Parathyroid adenoma (tissue), 2 donors: ENCODE results near the gene SPAG16.

Source experiments
- H2AFZ ChIP-seq: fragments of 300-600 bp; sonication (generic); one replicate; pipeline ENCODE4 v1.7.0; 2017; ENCODE audit warnings: antibody characterized with exemption, mild to moderate bottlenecking
- H3K27ac ChIP-seq: fragments of 300-600 bp; sonication (generic); one replicate; pipeline ENCODE4 v1.7.0; 2017
- H3K27me3 ChIP-seq: fragments of 300-600 bp; sonication (generic); one replicate; pipeline ENCODE4 v1.7.0; 2017; ENCODE audit warnings: low read length; ENCODE audit not compliant: control insufficient read depth, insufficient read depth
- H3K36me3 ChIP-seq: fragments of 300-600 bp; sonication (generic); one replicate; pipeline ENCODE4 v1.7.0; 2017; ENCODE audit warnings: low read length; ENCODE audit not compliant: control insufficient read depth, insufficient read depth
- H3K4me1 ChIP-seq: fragments of 300-600 bp; sonication (generic); one replicate; pipeline ENCODE4 v1.7.0; 2017; ENCODE audit warnings: control low read depth
- H3K4me2 ChIP-seq: fragments of 300-600 bp; sonication (generic); one replicate; pipeline ENCODE4 v1.7.0; 2017; ENCODE audit warnings: low read length
- H3K4me3 ChIP-seq: fragments of 300-600 bp; sonication (generic); one replicate; pipeline ENCODE4 v1.7.0; 2017; ENCODE audit warnings: low read depth, low read length
- H3K79me2 ChIP-seq: fragments of 300-600 bp; sonication (generic); one replicate; pipeline ENCODE4 v1.7.0; 2017; ENCODE audit warnings: control low read depth
- H3K9ac ChIP-seq: fragments of 300-600 bp; sonication (generic); one replicate; pipeline ENCODE4 v1.7.0; 2017; ENCODE audit warnings: mild to moderate bottlenecking
- H3K9me3 ChIP-seq: fragments of 300-600 bp; sonication (generic); one replicate; pipeline ENCODE4 v1.7.0; 2017; ENCODE audit warnings: low read length; ENCODE audit not compliant: control insufficient read depth
- TF ChIP-seq, protein P1 (sequence below): fragments of 300-600 bp; sonication (generic); IDR thresholded peaks from one replicate; pipeline ENCODE4 v1.7.0; 2017; ENCODE audit warnings: antibody characterized with exemption, mild to moderate bottlenecking
- donor health status: primary hyperparathyroidism.

SPAG16 gene

DNA sequence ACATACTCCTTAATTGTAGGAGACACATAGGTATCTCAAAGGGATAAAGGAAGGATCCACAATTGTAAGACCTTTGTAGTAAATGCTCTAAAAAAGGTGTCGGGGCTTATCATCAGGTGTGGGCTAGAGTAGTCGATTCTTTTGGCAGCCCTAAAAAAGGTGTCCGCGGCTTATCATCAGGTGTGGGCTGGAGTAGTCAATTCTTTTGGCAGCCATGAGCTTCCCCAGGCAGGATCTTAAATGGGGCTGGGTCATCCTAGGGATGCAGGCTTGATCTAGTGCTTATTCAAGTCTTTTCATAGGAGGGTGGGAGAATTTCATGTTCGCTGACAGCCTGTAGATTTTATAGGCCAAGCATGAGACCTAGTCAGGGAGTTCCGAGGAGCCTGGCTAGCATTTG lies 720.2 kb downstream of the SPAG16 start:
- Histone ChIP-seq H3K9ac (no peak overlapping the region), H3K4me3 (no peak overlapping the region), H3K27ac (no peak overlapping the region), H3K27me3 (no peaks in the 10 kb centered on the region), H3K4me1 (no peaks in the 10 kb centered on the region), H2AFZ (no peak overlapping the region), H3K79me2 (no peaks in the 10 kb centered on the region), H3K9me3 (no peaks in the 10 kb centered on the region), H3K4me2 (no peak overlapping the region), H3K36me3 (no peaks in the 10 kb centered on the region)
- TF ChIP-seq, protein P1, sequence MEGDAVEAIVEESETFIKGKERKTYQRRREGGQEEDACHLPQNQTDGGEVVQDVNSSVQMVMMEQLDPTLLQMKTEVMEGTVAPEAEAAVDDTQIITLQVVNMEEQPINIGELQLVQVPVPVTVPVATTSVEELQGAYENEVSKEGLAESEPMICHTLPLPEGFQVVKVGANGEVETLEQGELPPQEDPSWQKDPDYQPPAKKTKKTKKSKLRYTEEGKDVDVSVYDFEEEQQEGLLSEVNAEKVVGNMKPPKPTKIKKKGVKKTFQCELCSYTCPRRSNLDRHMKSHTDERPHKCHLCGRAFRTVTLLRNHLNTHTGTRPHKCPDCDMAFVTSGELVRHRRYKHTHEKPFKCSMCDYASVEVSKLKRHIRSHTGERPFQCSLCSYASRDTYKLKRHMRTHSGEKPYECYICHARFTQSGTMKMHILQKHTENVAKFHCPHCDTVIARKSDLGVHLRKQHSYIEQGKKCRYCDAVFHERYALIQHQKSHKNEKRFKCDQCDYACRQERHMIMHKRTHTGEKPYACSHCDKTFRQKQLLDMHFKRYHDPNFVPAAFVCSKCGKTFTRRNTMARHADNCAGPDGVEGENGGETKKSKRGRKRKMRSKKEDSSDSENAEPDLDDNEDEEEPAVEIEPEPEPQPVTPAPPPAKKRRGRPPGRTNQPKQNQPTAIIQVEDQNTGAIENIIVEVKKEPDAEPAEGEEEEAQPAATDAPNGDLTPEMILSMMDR, result no peak

DNA sequence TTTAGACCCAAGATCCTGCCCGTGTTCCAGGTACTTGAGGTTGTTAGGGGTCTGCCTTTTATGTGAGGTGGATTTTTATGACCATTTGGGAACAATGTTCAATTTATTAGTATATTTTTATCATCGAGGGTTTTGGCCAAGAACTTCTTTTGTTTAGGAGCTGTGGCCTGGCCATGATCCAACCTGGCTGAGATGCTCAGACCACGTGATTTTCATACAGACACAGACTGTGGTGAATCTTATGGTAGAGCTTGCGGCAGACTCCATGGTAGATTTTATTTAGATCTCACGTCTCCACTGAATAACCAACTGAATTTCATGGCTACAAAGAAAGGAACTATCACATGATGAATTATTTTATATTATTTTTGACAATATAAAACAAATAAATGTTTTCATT lies 721.1 kb downstream of the SPAG16 start:
- Histone ChIP-seq H3K27ac (no peak overlapping the region), H3K4me1 (no peaks in the 10 kb centered on the region), H3K9me3 (no peaks in the 10 kb centered on the region), H3K4me2 (no peak overlapping the region), H3K4me3 (no peak overlapping the region), H3K9ac (no peak overlapping the region), H2AFZ (no peak overlapping the region), H3K79me2 (no peaks in the 10 kb centered on the region), H3K36me3 (no peaks in the 10 kb centered on the region), H3K27me3 (no peaks in the 10 kb centered on the region)
- TF ChIP-seq, protein P1, result no peak

DNA sequence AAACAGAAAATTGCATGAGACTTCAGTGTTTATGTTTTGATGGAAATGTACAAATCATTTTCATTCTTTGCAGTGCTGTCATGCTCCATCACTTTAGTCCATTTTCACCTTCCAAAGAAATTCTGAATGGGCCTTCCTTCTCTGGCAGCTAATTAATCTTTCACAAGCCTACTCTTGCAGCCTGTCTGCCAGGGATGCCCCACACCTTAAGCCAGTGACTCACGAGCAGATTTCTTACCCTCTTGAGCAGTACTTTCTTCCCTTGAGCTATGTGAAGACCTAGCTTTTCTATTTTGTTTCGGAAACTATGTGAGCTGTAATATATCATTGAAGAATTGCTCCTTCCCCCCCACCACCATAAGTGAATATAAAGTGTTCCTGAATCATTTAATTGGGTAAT lies 722.3 kb downstream of the SPAG16 start:
- Histone ChIP-seq H3K27me3 (no peaks in the 10 kb centered on the region), H3K4me3 (no peak overlapping the region), H3K4me2 (no peak overlapping the region), H3K4me1 (no peaks in the 10 kb centered on the region), H3K9ac (no peak overlapping the region), H3K27ac (no peak overlapping the region), H2AFZ (no peak overlapping the region), H3K36me3 (no peaks in the 10 kb centered on the region), H3K79me2 (no peaks in the 10 kb centered on the region), H3K9me3 (no peaks in the 10 kb centered on the region)
- TF ChIP-seq, protein P1, result no peak

DNA sequence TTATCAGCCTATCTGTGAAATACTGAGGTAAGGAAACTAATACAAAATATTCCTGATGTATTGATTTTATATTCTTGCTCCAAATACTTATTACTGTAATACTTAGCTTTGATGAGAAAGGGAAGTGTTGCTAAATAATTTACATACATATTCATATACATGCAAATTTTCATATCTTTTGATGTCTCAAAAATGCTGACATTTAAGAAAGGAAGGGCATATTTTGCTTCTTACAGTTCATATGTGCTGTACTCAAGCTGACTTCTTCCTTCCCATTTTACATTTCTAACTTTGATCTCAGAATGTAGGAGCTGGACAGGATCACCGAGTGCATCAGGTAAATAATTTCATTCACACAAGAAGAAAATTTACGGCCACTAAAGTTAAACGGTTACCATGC lies 727.4 kb downstream of the SPAG16 start:
- no peak overlapping the region for H3K4me3 ChIP-seq
- H3K27me3 ChIP-seq, result no peaks in the 10 kb centered on the region
- no peaks in the 10 kb centered on the region for H3K79me2 ChIP-seq
- no peak overlapping the region for H3K9ac ChIP-seq
- no peaks in the 10 kb centered on the region for H3K4me1 ChIP-seq
- no peaks in the 10 kb centered on the region for H3K36me3 ChIP-seq
- no peaks in the 10 kb centered on the region for H3K9me3 ChIP-seq
- H2AFZ ChIP-seq, result no peak overlapping the region
- no peak overlapping the region for H3K27ac ChIP-seq
- H3K4me2 ChIP-seq, result no peak overlapping the region
- TF ChIP-seq, protein P1, result no peak

DNA sequence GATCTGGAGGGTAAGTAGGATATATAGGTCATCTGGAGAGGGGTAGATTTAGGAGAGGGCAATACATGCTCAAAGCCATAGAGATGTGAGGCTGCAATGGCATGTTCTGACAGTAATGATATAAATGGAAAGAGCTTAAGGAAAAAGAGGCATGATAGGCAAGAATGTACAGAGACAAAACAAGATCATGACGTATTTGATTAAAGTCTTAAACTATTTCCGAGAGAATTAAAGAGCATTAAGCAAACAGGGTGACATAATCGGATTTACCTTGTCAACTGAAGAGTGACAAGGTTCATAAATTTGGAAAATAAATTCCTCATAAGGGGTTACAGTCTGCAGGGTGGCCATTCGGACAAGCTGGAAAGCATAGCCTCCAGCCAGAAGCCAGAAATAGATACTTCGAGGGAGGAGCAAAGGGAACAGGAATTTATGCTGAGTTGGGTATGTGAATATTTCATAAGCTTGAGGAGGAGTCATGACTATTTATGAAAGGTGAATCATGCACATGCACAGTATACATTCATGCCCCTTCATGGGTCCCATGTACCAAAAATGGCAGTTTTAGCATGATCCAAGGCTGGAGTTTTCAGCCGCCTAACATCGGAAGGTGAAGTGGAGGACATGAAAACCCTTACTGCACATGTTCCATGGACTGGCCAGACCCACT lies 730.4 kb downstream of the SPAG16 start:
- Histone ChIP-seq H3K9ac (no peak overlapping the region), H3K79me2 (no peaks in the 10 kb centered on the region), H3K27ac (no peak overlapping the region), H3K9me3 (no peaks in the 10 kb centered on the region), H3K4me2 (no peak overlapping the region), H3K4me1 (no peaks in the 10 kb centered on the region), H3K4me3 (no peak overlapping the region), H3K36me3 (no peaks in the 10 kb centered on the region), H3K27me3 (no peaks in the 10 kb centered on the region), H2AFZ (no peak overlapping the region)
- TF ChIP-seq, protein P1, result no peak
